ENCODE results near the gene CARS1. TPM values are rescaled to one million over a fixed set of nuclear protein-coding genes. Genes with fewer than 3 reads are reported as not detected.

Gene CARS1
- total and polyA plus RNA-seq, 2 of the 4 experiments (the other 2 are of a cell fraction): 72.7 to 78.3 TPM

GRCh38 chr11:2981130-2981529 is 76.1 kb downstream of the CARS1 start:
- 100% methylated on average over 1 of the region's 8 CpGs; no CpG with 5 or more reads in 1 of the 2 experiments for WGBS, 2 experiments (ENCODE audit: extremely low coverage in 2 of 2, insufficient read length in 1 of 2)
- no TSS peak for BruUV-seq (replicated peaks)

More at GRCh38 chr11:2981130-2981529, 76.1 kb downstream of the CARS1 start:
- no peak overlapping the region for H2BK120ac ChIP-seq (ENCODE audit: low read depth, low read length)
- no peak overlapping the region for H3K56ac ChIP-seq (ENCODE audit: extremely low read depth, insufficient read depth, low read length)
- H4K91ac ChIP-seq (ENCODE audit: insufficient read depth, low read depth, low read length): no peak overlapping the region
- H3K14ac ChIP-seq (replicated peaks; ENCODE audit: low read depth, low read length): no peak overlapping the region
- no peak overlapping the region for H3K23ac ChIP-seq (ENCODE audit: low read depth, low read length)
- no peak overlapping the region for H2BK5ac ChIP-seq (ENCODE audit: low read depth, low read length, poor library complexity, severe bottlenecking)
- H2AFZ ChIP-seq (replicated peaks; ENCODE audit: low read length, poor library complexity): no peak overlapping the region
- H3K9ac ChIP-seq (ENCODE audit: low read depth, low read length): no peak overlapping the region
- H2BK15ac ChIP-seq (ENCODE audit: low read depth, low read length): no peak overlapping the region
- no peak overlapping the region for H3K27ac ChIP-seq (ENCODE audit: insufficient read depth, low read length)
- no peak overlapping the region for H3K4me3 ChIP-seq (ENCODE audit: insufficient read depth, low read depth, low read length)
- H3K27me3 ChIP-seq (ENCODE audit: control insufficient read depth, insufficient read depth, low read length): no peaks in the 10 kb centered on the region
- H2AK9ac ChIP-seq (replicated peaks; ENCODE audit: low read depth, low read length, poor library complexity): no peak overlapping the region
- no peak overlapping the region for H3K4ac ChIP-seq (ENCODE audit: low read depth, low read length)
- POLR2A ChIA-PET (ENCODE audit: unreplicated experiment): no interaction called here
- H3K4me2 ChIP-seq (ENCODE audit: low read depth, low read length): no peak overlapping the region
- peaks cover 80% of the 10 kb centered on the region for H4K20me1 ChIP-seq (ENCODE audit: insufficient read depth, low read length)
- no peaks in the 10 kb centered on the region for H3K9me3 ChIP-seq (ENCODE audit: control insufficient read depth, insufficient read depth, low read length)
- peaks cover 27 to 57% of the 10 kb centered on the region in 2 experiments for H3K79me1 ChIP-seq (ENCODE audit: low read depth in 1 of 2, low read length in 2 of 2)
- H2BK20ac ChIP-seq (ENCODE audit: low read depth, low read length): no peak overlapping the region
- dilution Hi-C loops (cut with HindIII; ENCODE audit: low sequenced_read_pairs, unreplicated experiment): no loop called here
- CTCF ChIA-PET: interaction anchor here (0.5 to 0.6 kb wide), 2 partner anchors 11 to 24 kb away, joined by 3 read pairs; no protein-coding TSS in a partner anchor
- H4K8ac ChIP-seq (ENCODE audit: low read depth in 2 of 2, low read length in 2 of 2): no peak overlapping the region
- H3K36me3 ChIP-seq (ENCODE audit: control insufficient read depth, insufficient read depth, low read length): peaks cover 21% of the 10 kb centered on the region
- no peak overlapping the region for H3K18ac ChIP-seq (ENCODE audit: low read depth, low read length)
- 0 out of 2 replicates have a peak, but pooled peaks cover 13% of the 10 kb centered on the region for H3K9me1 ChIP-seq (ENCODE audit: insufficient read depth, low read length)
- no peaks in the 10 kb centered on the region for H3K4me1 ChIP-seq (ENCODE audit: control insufficient read depth, insufficient read depth, low read length)
- TF ChIP-seq CTCF (conservative IDR thresholded peaks at IDR 0.05; ENCODE audit: low read depth, low read length) (no peak), MXI1 (IDR thresholded peaks at IDR 0.05; ENCODE audit: borderline replicate concordance, low read depth, low read length) (no peak), SMC3 (IDR thresholded peaks at IDR 0.05; ENCODE audit: low read depth, low read length) (no peak), MAZ (IDR thresholded peaks at IDR 0.05; ENCODE audit: borderline replicate concordance, low read depth, low read length) (no peak), RAD21 (IDR thresholded peaks at IDR 0.05; ENCODE audit: low read length) (no peak), USF2 (IDR thresholded peaks at IDR 0.05; ENCODE audit: low read depth, low read length) (no peak), ELK1 (IDR thresholded peaks at IDR 0.05; ENCODE audit: borderline replicate concordance, low read depth, low read length) (no peak), RFX5 (IDR thresholded peaks at IDR 0.05; ENCODE audit: low read depth, low read length) (no peak), NFE2L2 (IDR thresholded peaks at IDR 0.05; ENCODE audit: low read depth, low read length) (no peak), MAFK (IDR thresholded peaks at IDR 0.05; ENCODE audit: low read depth, low read length) (no peak), CHD1 (IDR thresholded peaks at IDR 0.05; ENCODE audit: low read depth, low read length) (no peak), POLR2A (IDR thresholded peaks at IDR 0.05; ENCODE audit: low read depth, low read length) (no peak), RCOR1 (IDR thresholded peaks at IDR 0.05; ENCODE audit: insufficient replicate concordance, low read length) (no peak), BHLHE40 (IDR thresholded peaks at IDR 0.05; ENCODE audit: low read depth, low read length) (no peak), CEBPB (IDR thresholded peaks at IDR 0.05; ENCODE audit: low read depth, low read length) (no peak), FOS (IDR thresholded peaks at IDR 0.05; ENCODE audit: low read depth, low read length) (no peak)
- ATAC-seq (ENCODE audit: low read depth): no peak
- in situ Hi-C loops (cut with MboI; ENCODE audit: low sequenced_read_pairs): no loop called here
- no peak overlapping the region for H2AK5ac ChIP-seq (ENCODE audit: low read depth, low read length)
- DNase-seq: no peak
- intact Hi-C loops (cut with micrococcal nuclease): no loop called here
- H4K5ac ChIP-seq (ENCODE audit: low read depth, low read length): no peak overlapping the region

All from IMR-90 (cell line).